ENCODE results near the gene TOM1L1.

TOM1L1 gene

GRCh38 chr17:54916721-54917120 is 16.1 kb downstream of the TOM1L1 start:
- Mint-ChIP-seq H3K4me3 (no peak overlapping the region), H3K9me3 (peaks cover 12% of the 10 kb centered on the region), H3K27ac (no peak overlapping the region), H3K4me1 (no peaks in the 10 kb centered on the region), H3K36me3 (no peaks in the 10 kb centered on the region)
- DNase-seq (ENCODE audit: low spot score in 2 of 2) (no peak), ATAC-seq (no peak)

- H3K27ac Mint-ChIP-seq, result no peak overlapping the region
- peaks cover 12% of the 10 kb centered on the region for H3K9me3 Mint-ChIP-seq
- ATAC-seq, result no peak
- no peak overlapping the region for H3K4me3 Mint-ChIP-seq
- H3K4me1 Mint-ChIP-seq, result no peaks in the 10 kb centered on the region
- DNase-seq (ENCODE audit: low spot score in 2 of 2), result no peak
- H3K36me3 Mint-ChIP-seq, result no peaks in the 10 kb centered on the region
Observed at GRCh38 chr17:54919425-54919824, 18.8 kb downstream of the TOM1L1 start.

- peaks cover 12% of the 10 kb centered on the region for H3K9me3 Mint-ChIP-seq
- H3K4me1 Mint-ChIP-seq, result no peaks in the 10 kb centered on the region
- no peak for DNase-seq (ENCODE audit: low spot score in 2 of 2)
- no peak overlapping the region for H3K27ac Mint-ChIP-seq
- no peaks in the 10 kb centered on the region for H3K36me3 Mint-ChIP-seq
- ATAC-seq, result no peak
- no peak overlapping the region for H3K4me3 Mint-ChIP-seq
Observed at GRCh38 chr17:54920819-54921218, 20.2 kb downstream of the TOM1L1 start.

GRCh38 chr17:54924405-54924804 is 23.8 kb downstream of the TOM1L1 start:
- Mint-ChIP-seq H3K4me1 (no peaks in the 10 kb centered on the region), H3K9me3 (no peaks in the 10 kb centered on the region), H3K36me3 (no peaks in the 10 kb centered on the region), H3K27ac (no peak overlapping the region), H3K4me3 (no peak overlapping the region)
- DNase-seq (ENCODE audit: low spot score in 2 of 2), result no peak
- ATAC-seq, result no peak

- Mint-ChIP-seq H3K4me3 (no peak overlapping the region), H3K9me3 (no peaks in the 10 kb centered on the region), H3K36me3 (no peaks in the 10 kb centered on the region), H3K27ac (no peak overlapping the region), H3K4me1 (no peaks in the 10 kb centered on the region)
- DNase-seq (ENCODE audit: low spot score in 2 of 2), result no peak
- no peak for ATAC-seq
Observed at GRCh38 chr17:54927525-54927924, 26.9 kb downstream of the TOM1L1 start.

GRCh38 chr17:54932711-54933110 is 32.1 kb downstream of the TOM1L1 start:
- ATAC-seq (no peak), DNase-seq (ENCODE audit: low spot score in 2 of 2) (no peak)
- Mint-ChIP-seq H3K4me1 (no peaks in the 10 kb centered on the region), H3K9me3 (no peaks in the 10 kb centered on the region), H3K27ac (no peak overlapping the region), H3K36me3 (no peaks in the 10 kb centered on the region), H3K4me3 (no peak overlapping the region)

GRCh38 chr17:54933921-54934320 is 33.3 kb downstream of the TOM1L1 start:
- Mint-ChIP-seq H3K9me3 (no peaks in the 10 kb centered on the region), H3K36me3 (no peaks in the 10 kb centered on the region), H3K27ac (no peak overlapping the region), H3K4me3 (no peak overlapping the region), H3K4me1 (no peaks in the 10 kb centered on the region)
- DNase-seq (ENCODE audit: low spot score in 2 of 2) (no peak), ATAC-seq (no peak)

- no peaks in the 10 kb centered on the region for H3K36me3 Mint-ChIP-seq
- ATAC-seq, result no peak
- H3K27ac Mint-ChIP-seq, result no peak overlapping the region
- no peak for DNase-seq (ENCODE audit: low spot score in 2 of 2)
- no peaks in the 10 kb centered on the region for H3K4me1 Mint-ChIP-seq
- H3K4me3 Mint-ChIP-seq, result no peak overlapping the region
- no peaks in the 10 kb centered on the region for H3K9me3 Mint-ChIP-seq
Observed at GRCh38 chr17:54935471-54935870, 34.8 kb downstream of the TOM1L1 start.

GRCh38 chr17:54937018-54937417 is 36.4 kb downstream of the TOM1L1 start:
- Mint-ChIP-seq H3K4me3 (no peak overlapping the region), H3K9me3 (no peaks in the 10 kb centered on the region), H3K27ac (no peak overlapping the region), H3K4me1 (no peaks in the 10 kb centered on the region), H3K36me3 (no peaks in the 10 kb centered on the region)
- no peak for ATAC-seq
- no peak for DNase-seq (ENCODE audit: low spot score in 2 of 2)

- H3K27ac Mint-ChIP-seq, result no peak overlapping the region
- no peaks in the 10 kb centered on the region for H3K36me3 Mint-ChIP-seq
- no peaks in the 10 kb centered on the region for H3K4me1 Mint-ChIP-seq
- ATAC-seq (no peak), DNase-seq (ENCODE audit: low spot score in 2 of 2) (no peak)
- H3K9me3 Mint-ChIP-seq, result no peaks in the 10 kb centered on the region
- no peak overlapping the region for H3K4me3 Mint-ChIP-seq
Observed at GRCh38 chr17:54937426-54937825, 36.8 kb downstream of the TOM1L1 start.

- Mint-ChIP-seq H3K36me3 (no peaks in the 10 kb centered on the region), H3K9me3 (no peaks in the 10 kb centered on the region), H3K27ac (no peak overlapping the region), H3K4me3 (no peak overlapping the region), H3K4me1 (no peaks in the 10 kb centered on the region)
- ATAC-seq, result no peak
- DNase-seq (ENCODE audit: low spot score in 2 of 2), result no peak
Observed at GRCh38 chr17:54941285-54941684, 40.6 kb downstream of the TOM1L1 start.

- Mint-ChIP-seq H3K27ac (no peak overlapping the region), H3K36me3 (no peaks in the 10 kb centered on the region), H3K4me1 (peaks cover 6% of the 10 kb centered on the region), H3K9me3 (no peaks in the 10 kb centered on the region), H3K4me3 (no peak overlapping the region)
- no peak for DNase-seq (ENCODE audit: low spot score in 2 of 2)
- ATAC-seq, result no peak
Observed at GRCh38 chr17:54944796-54945195, 44.1 kb downstream of the TOM1L1 start.

GRCh38 chr17:54945231-54945630 is 44.6 kb downstream of the TOM1L1 start:
- H3K36me3 Mint-ChIP-seq, result no peaks in the 10 kb centered on the region
- H3K4me1 Mint-ChIP-seq, result peaks cover 6% of the 10 kb centered on the region
- no peaks in the 10 kb centered on the region for H3K9me3 Mint-ChIP-seq
- no peak overlapping the region for H3K27ac Mint-ChIP-seq
- H3K4me3 Mint-ChIP-seq, result no peak overlapping the region
- DNase-seq (ENCODE audit: low spot score in 2 of 2), result no peak
- ATAC-seq, result no peak

- Mint-ChIP-seq H3K4me1 (peaks cover 6% of the 10 kb centered on the region), H3K4me3 (no peak overlapping the region), H3K36me3 (no peaks in the 10 kb centered on the region), H3K9me3 (no peaks in the 10 kb centered on the region), H3K27ac (no peak overlapping the region)
- DNase-seq (ENCODE audit: low spot score in 2 of 2) (no peak), ATAC-seq (no peak)
Observed at GRCh38 chr17:54945671-54946070, 45.0 kb downstream of the TOM1L1 start.

GRCh38 chr17:54947396-54947795 is 46.7 kb downstream of the TOM1L1 start:
- ATAC-seq (no peak), DNase-seq (ENCODE audit: low spot score in 2 of 2) (no peak)
- Mint-ChIP-seq H3K36me3 (no peaks in the 10 kb centered on the region), H3K9me3 (no peaks in the 10 kb centered on the region), H3K4me1 (peaks cover 6% of the 10 kb centered on the region), H3K27ac (no peak overlapping the region), H3K4me3 (no peak overlapping the region)

- no peak for DNase-seq (ENCODE audit: low spot score in 2 of 2)
- Mint-ChIP-seq H3K27ac (no peak overlapping the region), H3K4me3 (no peak overlapping the region), H3K9me3 (no peaks in the 10 kb centered on the region), H3K36me3 (no peaks in the 10 kb centered on the region), H3K4me1 (peaks cover 6% of the 10 kb centered on the region)
- peak; percentile 89 for ATAC-seq
Observed at GRCh38 chr17:54948380-54948779, 47.7 kb downstream of the TOM1L1 start.

- no peaks in the 10 kb centered on the region for H3K9me3 Mint-ChIP-seq
- H3K27ac Mint-ChIP-seq, result no peak overlapping the region
- no peak overlapping the region for H3K4me3 Mint-ChIP-seq
- no peak for DNase-seq (ENCODE audit: low spot score in 2 of 2)
- ATAC-seq, result no peak
- peaks cover 6% of the 10 kb centered on the region for H3K4me1 Mint-ChIP-seq
- H3K36me3 Mint-ChIP-seq, result no peaks in the 10 kb centered on the region
Observed at GRCh38 chr17:54950116-54950515, 49.5 kb downstream of the TOM1L1 start.

All from stimulated activated effector memory CD8-positive, alpha-beta T cell treated with anti-CD3 and anti-CD28 coated beads, Interleukin-12 subunit alpha, Interleukin-12 subunit beta, amount 100 ng/mL, for 72 hours (primary cell).